C4-2B (cell line): Measurements from ENCODE around the gene CHID1.

Experiments used
- H3K27ac ChIP-seq: fragments of 450-650 bp; 2 replicates; pipeline ENCODE4 v1.5.1; 2017
- CTCF ChIP-seq: fragments of 450-650 bp; conservative IDR thresholded peaks from 2 replicates; pipeline ENCODE4 v1.5.1; 2017; ENCODE audit warnings: mild to moderate bottlenecking
- ZFX ChIP-seq: fragments of 450-650 bp; IDR thresholded peaks from 2 replicates; pipeline ENCODE4 v1.6.1; 2017

Gene CHID1

GRCh38 chr11:859394-860131 is 51.0 kb downstream of the CHID1 start:
- TF ChIP-seq CTCF (no peak), ZFX (no peak)
- H3K27ac ChIP-seq: no peak overlapping the region

- no peak overlapping the region for H3K27ac ChIP-seq
- TF ChIP-seq ZFX: no peak
Observed at GRCh38 chr11:858762-859339, 51.8 kb downstream of the CHID1 start.

- TF ChIP-seq CTCF (no peak), ZFX (no peak)
Observed at GRCh38 chr11:858053-858761, 52.4 kb downstream of the CHID1 start.

GRCh38 chr11:856397-856796 is 54.2 kb downstream of the CHID1 start:
- H3K27ac ChIP-seq: no peak overlapping the region
- no peak for TF ChIP-seq CTCF

More at GRCh38 chr11:858053-858761, 52.4 kb downstream of the CHID1 start:
- no peak overlapping the region for H3K27ac ChIP-seq

GRCh38 chr11:855796-856195 is 54.8 kb downstream of the CHID1 start:
- H3K27ac ChIP-seq: no peak overlapping the region
- TF ChIP-seq ZFX: no peak
- TF ChIP-seq CTCF: no peak

- H3K27ac ChIP-seq: no peak overlapping the region
- TF ChIP-seq CTCF (no peak), ZFX (no peak)
Observed at GRCh38 chr11:855330-855674, 55.3 kb downstream of the CHID1 start.

- no peak for TF ChIP-seq ZFX
- TF ChIP-seq CTCF: no peak
Observed at GRCh38 chr11:854601-855329, 55.8 kb downstream of the CHID1 start.

More at GRCh38 chr11:854601-855329, 55.8 kb downstream of the CHID1 start:
- H3K27ac ChIP-seq: no peak overlapping the region
